ENCODE data around the gene TRPV4.

- TF ChIP-seq JUN (IDR thresholded peaks at IDR 0.05; ENCODE audit: borderline replicate concordance, insufficient read depth, insufficient read length, low read depth): no peak
- no peak for TF ChIP-seq POLR2AphosphoS5 (IDR thresholded peaks at IDR 0.05; ENCODE audit: insufficient read depth, low read depth, low read length)
- TF ChIP-seq, protein P1, sequence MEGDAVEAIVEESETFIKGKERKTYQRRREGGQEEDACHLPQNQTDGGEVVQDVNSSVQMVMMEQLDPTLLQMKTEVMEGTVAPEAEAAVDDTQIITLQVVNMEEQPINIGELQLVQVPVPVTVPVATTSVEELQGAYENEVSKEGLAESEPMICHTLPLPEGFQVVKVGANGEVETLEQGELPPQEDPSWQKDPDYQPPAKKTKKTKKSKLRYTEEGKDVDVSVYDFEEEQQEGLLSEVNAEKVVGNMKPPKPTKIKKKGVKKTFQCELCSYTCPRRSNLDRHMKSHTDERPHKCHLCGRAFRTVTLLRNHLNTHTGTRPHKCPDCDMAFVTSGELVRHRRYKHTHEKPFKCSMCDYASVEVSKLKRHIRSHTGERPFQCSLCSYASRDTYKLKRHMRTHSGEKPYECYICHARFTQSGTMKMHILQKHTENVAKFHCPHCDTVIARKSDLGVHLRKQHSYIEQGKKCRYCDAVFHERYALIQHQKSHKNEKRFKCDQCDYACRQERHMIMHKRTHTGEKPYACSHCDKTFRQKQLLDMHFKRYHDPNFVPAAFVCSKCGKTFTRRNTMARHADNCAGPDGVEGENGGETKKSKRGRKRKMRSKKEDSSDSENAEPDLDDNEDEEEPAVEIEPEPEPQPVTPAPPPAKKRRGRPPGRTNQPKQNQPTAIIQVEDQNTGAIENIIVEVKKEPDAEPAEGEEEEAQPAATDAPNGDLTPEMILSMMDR (IDR thresholded peaks at IDR 0.05; ENCODE audit: extremely low read depth in 1 of 2, insufficient read depth in 1 of 2, low read depth in 1 of 2, low read length in 2 of 2): no peak
Observed at GRCh38 chr12:109773384-109774011, 59.7 kb downstream of the TRPV4 start.

All from endothelial cell of umbilical vein (primary cell).